NCI-H2196 treated with DMSO at 0.1 percent for 48 hours (cell line): ENCODE results near the gene GRB2.
"Not testable (repeated sequence)": the region's sequence is repeated elsewhere in the genome, so short reads cannot be mapped to it uniquely, and the experiment has no call there.

Experiments
- DNase-seq: peaks from one replicate; lab custom pipeline; 2025; ENCODE audit not compliant: unreplicated experiment; lab: John Stamatoyannopoulos, UW

GRB2 gene

GRCh38 chr17:75288770-75289114, 116.7 kb downstream of the GRB2 start:
- DNase-seq: peak; percentile 40

- no peak for DNase-seq
These were observed 117.1 kb downstream of the GRB2 start for GRCh38 chr17:75288359-75288758.

GRCh38 chr17:75287221-75287620, 118.3 kb downstream of the GRB2 start:
- DNase-seq: no peak

GRCh38 chr17:75285123-75285522, 120.4 kb downstream of the GRB2 start:
- no peak for DNase-seq

- DNase-seq: not testable (repeated sequence)
These were observed 125.3 kb downstream of the GRB2 start for GRCh38 chr17:75280189-75280588.

GRCh38 chr17:75277664-75278071, 127.8 kb downstream of the GRB2 start:
- no peak for DNase-seq

GRCh38 chr17:75273977-75274708, 131.3 kb downstream of the GRB2 start:
- DNase-seq: no peak

GRCh38 chr17:75272848-75273184, 132.7 kb downstream of the GRB2 start:
- DNase-seq: no peak

GRCh38 chr17:75271955-75272847, 133.3 kb downstream of the GRB2 start:
- no peak for DNase-seq

GRCh38 chr17:75271233-75271954, 134.1 kb downstream of the GRB2 start:
- DNase-seq: peak; percentile 45

- DNase-seq: no peak
These were observed 134.6 kb downstream of the GRB2 start, which contains the start of gene MIF4GD for GRCh38 chr17:75270966-75271232. TSS of gene MIF4GD (minus strand) at chr17:75271231. CDS start at chr17:75270195, 1,036 bp downstream.

- DNase-seq: peak; percentile 24
These were observed 135.1 kb downstream of the GRB2 start for GRCh38 chr17:75270218-75270965.

GRCh38 chr17:75269844-75270217, 135.6 kb downstream of the GRB2 start:
- no peak for DNase-seq
